ENCODE measurements around the gene BTBD19.
A peak's percentile ranks its signal among the peaks of the same experiment; 100 is the strongest.
"Not testable (repeated sequence)": the region's sequence is repeated elsewhere in the genome, so short reads cannot be mapped to it uniquely, and the experiment has no call there.

BTBD19 gene

GRCh38 chr1:44810101-44810761 is 1.9 kb downstream of the BTBD19 start:
- DNase-seq: peak; percentile 46

GRCh38 chr1:44810762-44811105 is 2.4 kb downstream of the BTBD19 start:
- DNase-seq: not testable (repeated sequence)

- DNase-seq: no peak
These were observed 2.9 kb downstream of the BTBD19 start for GRCh38 chr1:44811234-44811633.

- DNase-seq: no peak
These were observed 4.7 kb downstream of the BTBD19 start for GRCh38 chr1:44812822-44813543.

- not testable (repeated sequence) for DNase-seq
These were observed 7.6 kb downstream of the BTBD19 start for GRCh38 chr1:44815926-44816325.

GRCh38 chr1:44817307-44817706 is 9.0 kb downstream of the BTBD19 start:
- DNase-seq: no peak

GRCh38 chr1:44817771-44818495 is 9.6 kb downstream of the BTBD19 start:
- no peak for DNase-seq

- DNase-seq: no peak
These were observed 10.9 kb downstream of the BTBD19 start for GRCh38 chr1:44819196-44819607.

GRCh38 chr1:44819608-44820327 is 11.4 kb downstream of the BTBD19 start:
- peak; percentile 88 for DNase-seq

- no peak for DNase-seq
These were observed 12.3 kb downstream of the BTBD19 start for GRCh38 chr1:44820328-44821239.

- DNase-seq: no peak
These were observed 13.0 kb downstream of the BTBD19 start for GRCh38 chr1:44821240-44821715.

GRCh38 chr1:44822131-44822701 is 13.9 kb downstream of the BTBD19 start:
- DNase-seq: no peak

- no peak for DNase-seq
These were observed 14.7 kb downstream of the BTBD19 start for GRCh38 chr1:44822981-44823451.

GRCh38 chr1:44824392-44824791 is 16.1 kb downstream of the BTBD19 start:
- not testable (repeated sequence) for DNase-seq

- peak; percentile 80 for DNase-seq
These were observed 18.3 kb downstream of the BTBD19 start for GRCh38 chr1:44826375-44827196.

GRCh38 chr1:44827197-44828002 is 19.1 kb downstream of the BTBD19 start:
- DNase-seq: no peak

- no peak for DNase-seq
These were observed 19.8 kb downstream of the BTBD19 start for GRCh38 chr1:44828003-44828651.

GRCh38 chr1:44828841-44829440 is 20.6 kb downstream of the BTBD19 start:
- DNase-seq: no peak
